ENCODE measurements around the gene MICALL1. TPM values are rescaled to one million over a fixed set of nuclear protein-coding genes. Genes with fewer than 3 reads are reported as not detected.

Gene MICALL1
- total and polyA plus RNA-seq, 2 of the 13 experiments (the other 11 are each of a cell fraction or from before 2014, with no cell fraction given): 7.6 to 10.6 TPM

DNA sequence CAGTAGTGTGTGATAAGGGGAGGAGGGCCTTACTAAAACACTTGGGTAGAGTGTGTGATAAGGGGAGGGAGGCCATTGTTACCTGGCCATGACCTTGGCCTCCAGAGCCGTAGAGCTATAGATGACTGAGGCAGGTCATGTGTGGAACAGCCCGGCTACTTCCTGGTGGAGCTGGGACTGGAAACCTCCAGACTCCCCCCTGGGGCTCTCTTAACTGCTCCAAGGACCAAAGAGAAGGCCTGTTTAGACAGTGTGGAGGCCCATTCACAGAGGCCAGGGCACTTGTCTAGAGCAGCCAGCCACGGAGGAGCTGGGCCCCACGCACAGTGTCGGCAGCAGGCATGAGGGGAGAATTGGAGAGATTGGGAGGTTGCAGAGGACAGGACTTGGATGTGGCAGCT lies 12.5 kb upstream of the MICALL1 start (continued):
- TF ChIP-seq THRA (CRISPR knock-in tag; IDR thresholded peaks at IDR 0.05; ENCODE audit: borderline replicate concordance) (peak; percentile 69; the same call in 1 of the 2 replicates), ZNF562 (CRISPR knock-in tag; IDR thresholded peaks at IDR 0.05; ENCODE audit: borderline replicate concordance) (no peak), RBM22 (optimal IDR thresholded peaks at IDR 0.05; ENCODE audit: low read length) (peak; percentile 64), FOXA3 (CRISPR knock-in tag; IDR thresholded peaks at IDR 0.05) (0 out of 2 replicates have a peak, but pooled peaks have one; percentile 14), ARNT (IDR thresholded peaks at IDR 0.05) (no peak), RXRB (CRISPR knock-in tag; IDR thresholded peaks at IDR 0.05; ENCODE audit: borderline replicate concordance) (peak; percentile 69), ELF3 (CRISPR knock-in tag; IDR thresholded peaks at IDR 0.05) (peak; percentile 87)

GRCh38 chr22:37894939-37895670 lies 11.0 kb upstream of the MICALL1 start:
- Histone ChIP-seq H3K9me3 (ENCODE audit: low read length) (no peaks in the 10 kb centered on the region), H4K20me1 (ENCODE audit: insufficient read depth, low read length) (no peaks in the 10 kb centered on the region), H3K9ac (ENCODE audit: insufficient read depth, low read depth, low read length) (peak overlapping the region; percentile 49), H3K36me3 (replicated peaks in 1 of 2; ENCODE audit: control insufficient read depth in 1 of 2, insufficient read depth in 2 of 2, low read length in 2 of 2) (peaks cover 1 to 2% of the 10 kb centered on the region in 2 experiments; a peak in 1 of 5 replicates), H2AFZ (ENCODE audit: low read length) (peak overlapping the region; percentile 19), H3K4me1 (ENCODE audit: insufficient read depth, low read length) (peaks cover 82% of the 10 kb centered on the region), H3K4me3 (replicated peaks in 1 of 3; ENCODE audit: insufficient read depth in 1 of 3, low read depth in 2 of 3, low read length in 3 of 3) (peak overlapping the region in 1 of 3 experiments; percentile 30; a peak in 1 of 6 replicates), H3K79me2 (ENCODE audit: insufficient read depth, low read length) (no peaks in the 10 kb centered on the region), H3K4me2 (ENCODE audit: low read depth, low read length) (peak overlapping the region; percentile 56), H3K27me3 (ENCODE audit: control insufficient read depth in 1 of 2, insufficient read depth in 2 of 2, low read length in 2 of 2) (no peaks in the 10 kb centered on the region), H3K27ac (ENCODE audit: extremely low read length, insufficient read depth, low read length) (peak overlapping the region; percentile 61)
- peak; percentile 15 for ATAC-seq
- intact Hi-C loops (cut with micrococcal nuclease; ENCODE audit: unreplicated experiment) (no loop called here), in situ Hi-C loops (cut with HindIII; ENCODE audit: extremely low pct_ligation_motif_present, low pct_unique_long_range_greater_than_20kb) (no loop called here)
- DNase-seq (ENCODE audit: low spot score): no peak
- WGBS (ENCODE audit: low lambda C conversion rate): 33% methylated on average over 8 of the region's 8 CpGs
- no TSS peak for BruUV-seq (replicated peaks)
- CTCF ChIA-PET (ENCODE audit: low intra/inter-chr PET ratio, low total read pairs): no interaction called here
- POLR2A ChIA-PET: interaction anchor here (0.6 to 6.8 kb wide), 7 partner anchors 8 to 95 kb away, joined by 3 to 69 read pairs (median 14); partner anchors contain the start of genes ANKRD54 and MICALL1
- no peak for FAIRE-seq
- TF ChIP-seq SOX13 (IDR thresholded peaks at IDR 0.05) (no peak), SOX13 (CRISPR knock-in tag; conservative IDR thresholded peaks at IDR 0.05 in 1 of 2, IDR thresholded peaks at IDR 0.05 in 1 of 2) (peak in 1 of 2 experiments; percentile 9; a peak in 1 of 4 replicates), KLF12 (CRISPR knock-in tag; IDR thresholded peaks at IDR 0.05; ENCODE audit: borderline replicate concordance) (no peak), KLF9 (CRISPR knock-in tag; IDR thresholded peaks at IDR 0.05; ENCODE audit: low read depth) (no peak), RARA (CRISPR knock-in tag; IDR thresholded peaks at IDR 0.05) (0 out of 2 replicates have a peak, but pooled peaks have one; percentile 20), ZNF7 (CRISPR knock-in tag; IDR thresholded peaks at IDR 0.05) (peak; percentile 68; the same call in 1 of the 2 replicates), TBX2 (CRISPR knock-in tag; IDR thresholded peaks at IDR 0.05; ENCODE audit: borderline replicate concordance) (peak; percentile 36; the same call in 1 of the 2 replicates), HNF4A (CRISPR knock-in tag; IDR thresholded peaks at IDR 0.05) (peak; percentile 24; the same call in 1 of the 2 replicates), RXRA (CRISPR knock-in tag; IDR thresholded peaks at IDR 0.05) (peak; percentile 10; the same call in 1 of the 2 replicates), ZFY (CRISPR knock-in tag; IDR thresholded peaks at IDR 0.05) (peak; percentile 5; the same call in 1 of the 2 replicates), SALL1 (CRISPR knock-in tag; IDR thresholded peaks at IDR 0.05) (peak; percentile 9; the same call in 1 of the 2 replicates), POLR2G (IDR thresholded peaks at IDR 0.05; ENCODE audit: low read depth, low read length) (peak; percentile 32; the same call in 1 of the 2 replicates), ESRRA (CRISPR knock-in tag; IDR thresholded peaks at IDR 0.05; ENCODE audit: low read depth) (no peak), RAD51 (IDR thresholded peaks at IDR 0.05; ENCODE audit: borderline replicate concordance) (no peak), PATZ1 (CRISPR knock-in tag; IDR thresholded peaks at IDR 0.05) (0 out of 2 replicates have a peak, but pooled peaks have one; percentile 18)
